Measurements from ENCODE around the gene NAALADL1. TPM values are rescaled to one million over a fixed set of nuclear protein-coding genes. Genes with fewer than 3 reads are reported as not detected.
A peak's percentile ranks its signal among the peaks of the same experiment; 100 is the strongest.

Gene NAALADL1
- polyA plus RNA-seq, 1 experiment, result 9.4 TPM

- no peak for DNase-seq (ENCODE audit: low read depth, low spot score)
- Histone ChIP-seq H3K9me3 (ENCODE audit: control insufficient read depth, insufficient read depth, low read length) (no peaks in the 10 kb centered on the region; the same call in 1 of the 2 replicates), H3K4me3 (ENCODE audit: low read depth, low read length) (no peak overlapping the region), H3K27me3 (ENCODE audit: control insufficient read depth, insufficient read depth, low read length) (no peaks in the 10 kb centered on the region), H3K27ac (ENCODE audit: low read depth, low read length) (no peak overlapping the region)
- CTCF ChIA-PET, result no interaction called here
- TF ChIP-seq, protein P1, sequence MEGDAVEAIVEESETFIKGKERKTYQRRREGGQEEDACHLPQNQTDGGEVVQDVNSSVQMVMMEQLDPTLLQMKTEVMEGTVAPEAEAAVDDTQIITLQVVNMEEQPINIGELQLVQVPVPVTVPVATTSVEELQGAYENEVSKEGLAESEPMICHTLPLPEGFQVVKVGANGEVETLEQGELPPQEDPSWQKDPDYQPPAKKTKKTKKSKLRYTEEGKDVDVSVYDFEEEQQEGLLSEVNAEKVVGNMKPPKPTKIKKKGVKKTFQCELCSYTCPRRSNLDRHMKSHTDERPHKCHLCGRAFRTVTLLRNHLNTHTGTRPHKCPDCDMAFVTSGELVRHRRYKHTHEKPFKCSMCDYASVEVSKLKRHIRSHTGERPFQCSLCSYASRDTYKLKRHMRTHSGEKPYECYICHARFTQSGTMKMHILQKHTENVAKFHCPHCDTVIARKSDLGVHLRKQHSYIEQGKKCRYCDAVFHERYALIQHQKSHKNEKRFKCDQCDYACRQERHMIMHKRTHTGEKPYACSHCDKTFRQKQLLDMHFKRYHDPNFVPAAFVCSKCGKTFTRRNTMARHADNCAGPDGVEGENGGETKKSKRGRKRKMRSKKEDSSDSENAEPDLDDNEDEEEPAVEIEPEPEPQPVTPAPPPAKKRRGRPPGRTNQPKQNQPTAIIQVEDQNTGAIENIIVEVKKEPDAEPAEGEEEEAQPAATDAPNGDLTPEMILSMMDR (IDR thresholded peaks at IDR 0.05; ENCODE audit: low read depth, low read length), result no peak
- POLR2A ChIA-PET, result no interaction called here
These were observed 40.4 kb downstream of the NAALADL1 start for GRCh38 chr11:65017937-65018336.

DNA sequence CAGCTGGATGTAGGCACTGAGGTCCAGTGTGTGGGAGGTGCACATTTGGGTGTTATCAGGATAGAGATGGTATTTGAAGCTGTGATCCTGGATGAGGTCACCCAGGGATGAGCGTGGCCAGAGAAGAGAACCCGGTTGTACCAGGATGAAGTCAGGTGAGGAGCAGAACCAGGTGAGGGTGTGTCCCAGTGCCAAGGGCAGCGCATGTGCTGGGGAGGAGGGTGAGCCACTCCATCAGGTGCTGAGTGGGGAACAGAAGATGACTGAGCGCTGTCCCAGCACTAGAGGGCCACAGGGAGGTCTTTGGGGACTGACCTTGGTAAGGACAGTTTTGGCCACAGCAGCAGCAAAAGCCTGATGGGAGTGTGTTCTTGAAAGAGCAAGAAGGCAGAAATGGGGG lies 41.6 kb downstream of the NAALADL1 start:
- ChIA-PET CTCF (no interaction called here), POLR2A (no interaction called here)
- no peak for DNase-seq (ENCODE audit: low read depth, low spot score)
- Histone ChIP-seq H3K27me3 (ENCODE audit: control insufficient read depth, insufficient read depth, low read length) (no peaks in the 10 kb centered on the region), H3K9me3 (ENCODE audit: control insufficient read depth, insufficient read depth, low read length) (no peaks in the 10 kb centered on the region; the same call in 1 of the 2 replicates), H3K27ac (ENCODE audit: low read depth, low read length) (no peak overlapping the region), H3K4me3 (ENCODE audit: low read depth, low read length) (no peak overlapping the region)
- TF ChIP-seq, protein P1 (IDR thresholded peaks at IDR 0.05; ENCODE audit: low read depth, low read length), result no peak

- Histone ChIP-seq H3K4me3 (ENCODE audit: low read depth, low read length) (peak overlapping the region; percentile 86), H3K27ac (ENCODE audit: low read depth, low read length) (peak overlapping the region; percentile 39), H3K27me3 (ENCODE audit: control insufficient read depth, insufficient read depth, low read length) (no peaks in the 10 kb centered on the region), H3K9me3 (ENCODE audit: control insufficient read depth, insufficient read depth, low read length) (no peaks in the 10 kb centered on the region; the same call in 1 of the 2 replicates)
- no peak for DNase-seq (ENCODE audit: low read depth, low spot score)
- CTCF ChIA-PET, result interaction anchor here (0.6 to 3.3 kb wide), 22 partner anchors 12 to 227 kb away, joined by 3 to 23 read pairs (median 4); partner anchors contain the start of genes BATF2, CDC42BPG, SAC3D1 and SNX15
- TF ChIP-seq, protein P1 (IDR thresholded peaks at IDR 0.05; ENCODE audit: low read depth, low read length), result no peak
- POLR2A ChIA-PET, result interaction anchor here (0.6 to 1.1 kb wide), 4 partner anchors 30 to 167 kb away, joined by 3 to 4 read pairs (median 4); partner anchors contain the start of gene PPP2R5B
These were observed 43.6 kb downstream of the NAALADL1 start for GRCh38 chr11:65014726-65015227.

DNA sequence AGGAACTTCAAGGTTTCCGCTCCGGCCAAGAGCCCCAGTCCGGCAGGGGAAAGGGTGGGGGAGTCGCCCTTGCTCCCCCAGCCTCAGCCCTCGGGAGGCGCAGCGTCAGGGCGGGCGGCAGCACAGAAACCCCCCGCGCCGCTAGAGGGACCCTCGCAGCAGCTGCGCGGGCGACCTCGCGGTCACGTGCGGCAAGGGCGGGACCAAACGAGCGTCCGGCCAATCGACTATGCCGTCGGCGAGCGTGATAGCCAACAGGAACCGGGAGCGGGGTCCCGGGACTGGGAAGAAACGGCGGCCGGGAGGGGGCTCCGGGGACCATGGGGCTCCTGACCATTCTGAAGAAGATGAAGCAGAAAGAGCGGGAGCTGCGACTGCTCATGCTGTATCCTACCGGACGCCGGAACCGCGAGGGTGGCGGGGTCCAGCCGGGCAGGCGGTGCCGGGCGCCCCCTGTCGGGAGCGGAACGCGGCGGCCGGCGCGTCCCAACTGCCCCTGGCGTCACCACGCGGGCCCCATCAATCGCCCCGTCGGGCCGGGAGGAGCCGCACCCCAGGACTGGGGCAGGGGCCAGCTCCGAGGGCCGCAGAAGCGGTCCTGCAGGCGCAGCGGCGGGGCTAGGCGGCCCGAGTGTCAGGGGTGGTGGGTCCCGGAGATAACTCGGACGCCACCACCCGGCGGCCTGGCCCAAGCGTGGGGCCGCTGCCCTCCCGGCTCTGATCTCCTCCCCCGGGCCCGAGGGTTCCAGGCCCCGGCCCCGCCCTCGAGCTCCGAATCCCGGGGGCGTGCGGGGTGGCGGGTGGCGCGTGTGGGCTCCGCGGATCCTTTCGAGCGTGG lies 44.2 kb downstream of the NAALADL1 start, which contains the start of gene ARL2:
TSS of gene ARL2 (plus strand) at position 273 of the 838 bp plus-strand sequence. CDS start at position 321, 48 bp downstream.
- Histone ChIP-seq H3K27ac (ENCODE audit: low read depth, low read length) (peak within 1 kb of the TSS; percentile 99), H3K27me3 (ENCODE audit: control insufficient read depth, insufficient read depth, low read length) (no peaks in the 10 kb centered on the region), H3K4me3 (ENCODE audit: low read depth, low read length) (peak within 1 kb of the TSS; percentile 86), H3K9me3 (ENCODE audit: control insufficient read depth, insufficient read depth, low read length) (no peaks in the 10 kb centered on the region; the same call in 1 of the 2 replicates)
- ChIA-PET POLR2A (interaction anchor here (0.6 to 1.1 kb wide), 6 partner anchors 27 to 380 kb away, joined by 3 to 4 read pairs (median 3); partner anchors contain the start of genes PPP2R5B and SAC3D1), CTCF (interaction anchor here (0.5 to 3.3 kb wide), 23 partner anchors 11 to 226 kb away, joined by 3 to 23 read pairs (median 4); partner anchors contain the start of genes BATF2, CDC42BPG, SAC3D1 and SNX15)
- TF ChIP-seq, protein P1 (IDR thresholded peaks at IDR 0.05; ENCODE audit: low read depth, low read length), result peak; percentile 52
- DNase-seq (ENCODE audit: low read depth, low spot score), result peak; percentile 70

Data from AG04450 (cell line).